GM19397 (cell line): ENCODE data around the gene HLA-A.
"Not testable (repeated sequence)": the region's sequence is repeated elsewhere in the genome, so short reads cannot be mapped to it uniquely, and the experiment has no call there.

Experiments
- ATAC-seq: cut with Tn5 transposase; IDR thresholded peaks from one replicate; pipeline ENCODE4 v1.9.1; 2021; ENCODE audit warnings: mild to moderate bottlenecking, moderate library complexity; ENCODE audit not compliant: unreplicated experiment

HLA-A gene

DNA sequence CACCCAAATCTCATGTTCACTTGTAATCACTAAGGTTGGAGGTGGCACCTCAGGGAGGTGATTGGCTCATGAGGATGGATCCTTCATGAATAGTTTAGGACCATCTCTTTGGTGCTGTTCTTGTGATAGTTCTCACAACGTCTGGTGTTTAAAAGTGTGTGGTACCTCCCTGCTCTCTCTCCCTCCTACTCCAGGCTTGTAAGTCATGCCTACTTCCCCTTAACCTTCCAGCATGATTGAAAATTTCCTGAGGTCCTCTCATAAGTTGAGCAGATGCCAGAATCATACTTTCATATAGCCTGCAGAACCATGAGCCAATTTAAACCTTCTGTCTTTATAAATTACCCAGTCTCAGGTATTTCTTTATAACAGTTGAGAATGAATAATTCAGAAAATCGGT lies 16.6 kb downstream of the HLA-A start:
- ATAC-seq, result no peak

DNA sequence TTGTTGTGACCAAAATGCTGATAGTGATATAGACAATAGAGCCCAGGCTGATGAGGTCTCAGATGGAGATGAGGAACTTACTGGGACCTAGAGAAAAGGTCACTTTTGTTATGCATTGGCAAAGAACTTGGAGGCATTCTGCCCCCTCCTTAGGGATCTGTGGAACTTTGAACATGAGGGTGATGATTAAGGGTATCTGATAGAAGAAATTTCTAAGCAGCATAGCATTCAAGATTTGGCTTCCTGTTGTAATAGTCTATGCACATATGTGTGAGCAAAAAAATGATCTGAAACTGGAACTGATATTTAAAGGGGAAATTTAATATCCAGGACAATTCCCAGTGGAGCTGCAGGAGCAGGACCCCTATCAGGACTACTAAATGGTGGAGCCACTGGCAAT lies 17.1 kb downstream of the HLA-A start:
- no peak for ATAC-seq

DNA sequence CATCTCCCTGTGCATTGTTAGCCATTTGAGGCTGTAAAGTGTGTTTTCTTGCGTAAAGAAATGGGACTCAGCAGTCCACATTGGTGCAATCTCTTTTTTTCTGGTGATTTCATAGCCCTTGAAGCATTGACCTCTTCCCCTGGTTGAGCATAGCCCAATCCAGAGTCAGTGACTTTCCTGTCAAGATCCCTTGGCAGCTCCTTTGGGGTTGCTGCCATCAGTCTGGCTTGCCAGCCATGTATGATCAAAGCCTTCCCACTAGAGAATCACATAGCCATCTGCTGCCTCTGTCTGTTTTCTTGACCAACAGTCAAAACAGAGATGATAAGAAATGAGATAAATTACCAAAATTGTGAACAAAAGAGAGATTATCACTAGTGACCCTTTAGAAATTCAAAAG lies 19.6 kb downstream of the HLA-A start:
- no peak for ATAC-seq

DNA sequence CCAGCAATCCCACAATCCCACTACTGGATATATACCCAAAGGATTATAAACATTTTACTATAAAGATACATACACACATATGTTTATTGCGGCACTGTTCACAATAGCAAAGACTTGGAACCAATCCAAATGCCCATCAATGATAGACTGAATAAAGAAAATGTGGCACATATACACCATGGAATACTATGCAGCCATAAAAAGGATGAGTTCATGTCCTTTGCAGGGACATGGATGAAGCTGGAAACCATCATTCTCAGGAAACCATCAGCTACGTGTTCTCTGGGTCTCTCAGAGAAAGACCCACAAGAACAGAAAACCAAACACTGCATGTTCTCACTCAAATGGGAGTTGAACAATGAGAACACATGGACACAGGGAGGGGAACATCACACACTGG lies 21.4 kb downstream of the HLA-A start:
- not testable (repeated sequence) for ATAC-seq

DNA sequence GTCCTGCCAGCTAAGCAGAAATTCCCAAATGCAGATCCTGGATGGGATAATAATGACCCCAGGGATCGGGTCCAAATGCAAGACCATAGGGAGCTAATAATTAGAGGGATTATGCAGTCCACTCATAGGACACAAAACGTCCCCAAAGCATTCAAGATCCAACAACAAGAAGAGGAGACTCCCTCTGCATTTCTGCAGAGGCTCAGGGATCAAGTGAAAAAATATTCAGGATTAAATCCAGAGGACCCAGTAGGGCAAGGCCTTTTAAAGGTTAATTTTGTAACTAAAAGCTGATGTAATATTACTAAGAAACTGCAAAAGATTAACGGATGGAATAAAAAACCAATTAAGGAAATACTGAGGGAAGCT lies 22.2 kb downstream of the HLA-A start:
- ATAC-seq, result no peak

DNA sequence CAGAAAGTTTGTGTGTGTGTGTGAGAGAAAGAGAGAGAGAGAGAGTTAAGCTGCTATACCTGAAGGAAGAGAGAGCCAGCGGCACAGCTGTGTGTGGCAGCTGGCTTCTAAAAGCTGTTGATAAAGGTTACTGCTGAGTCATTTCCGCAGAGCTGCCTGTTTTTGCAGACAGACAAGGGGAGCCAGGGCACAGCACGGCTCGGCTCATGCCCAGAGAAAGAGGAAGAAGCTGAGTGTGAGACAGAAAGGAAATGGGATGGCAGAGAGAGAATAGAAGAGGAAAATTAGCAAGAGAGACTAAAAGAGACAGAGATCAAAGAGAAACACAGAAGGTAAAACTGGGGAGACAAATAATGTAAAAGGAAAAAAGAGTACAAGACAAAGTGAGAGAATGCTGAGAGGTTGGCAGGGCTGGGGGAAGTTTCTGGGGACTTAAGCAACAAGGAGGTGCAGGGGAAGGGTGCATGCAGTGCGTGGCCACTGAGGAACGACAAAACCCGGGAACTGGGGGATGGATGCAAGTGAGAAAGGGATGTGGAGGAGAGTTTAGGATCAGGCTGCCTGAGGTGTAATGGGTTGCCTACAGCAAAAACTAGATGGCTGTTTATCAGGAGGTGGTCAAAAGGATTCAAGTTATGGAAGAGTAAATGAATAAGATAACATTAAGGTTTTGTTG lies 22.7 kb downstream of the HLA-A start:
- ATAC-seq, result peak; percentile 84

DNA sequence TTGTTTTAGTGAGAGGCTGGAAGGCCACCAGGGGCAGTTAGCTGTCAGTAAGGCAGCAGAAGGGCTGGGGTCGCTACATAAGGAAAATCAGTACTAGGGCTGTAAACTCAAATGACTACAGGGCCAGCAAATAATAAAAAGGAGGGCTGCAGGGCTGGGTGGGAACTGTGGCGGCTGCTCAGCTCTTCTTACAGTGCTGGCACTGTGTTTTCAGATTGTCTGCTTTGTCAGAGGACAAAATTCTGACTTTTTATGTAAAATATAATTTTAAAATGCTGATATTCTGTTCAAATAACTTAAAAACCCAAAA lies 23.2 kb downstream of the HLA-A start:
- no peak for ATAC-seq

DNA sequence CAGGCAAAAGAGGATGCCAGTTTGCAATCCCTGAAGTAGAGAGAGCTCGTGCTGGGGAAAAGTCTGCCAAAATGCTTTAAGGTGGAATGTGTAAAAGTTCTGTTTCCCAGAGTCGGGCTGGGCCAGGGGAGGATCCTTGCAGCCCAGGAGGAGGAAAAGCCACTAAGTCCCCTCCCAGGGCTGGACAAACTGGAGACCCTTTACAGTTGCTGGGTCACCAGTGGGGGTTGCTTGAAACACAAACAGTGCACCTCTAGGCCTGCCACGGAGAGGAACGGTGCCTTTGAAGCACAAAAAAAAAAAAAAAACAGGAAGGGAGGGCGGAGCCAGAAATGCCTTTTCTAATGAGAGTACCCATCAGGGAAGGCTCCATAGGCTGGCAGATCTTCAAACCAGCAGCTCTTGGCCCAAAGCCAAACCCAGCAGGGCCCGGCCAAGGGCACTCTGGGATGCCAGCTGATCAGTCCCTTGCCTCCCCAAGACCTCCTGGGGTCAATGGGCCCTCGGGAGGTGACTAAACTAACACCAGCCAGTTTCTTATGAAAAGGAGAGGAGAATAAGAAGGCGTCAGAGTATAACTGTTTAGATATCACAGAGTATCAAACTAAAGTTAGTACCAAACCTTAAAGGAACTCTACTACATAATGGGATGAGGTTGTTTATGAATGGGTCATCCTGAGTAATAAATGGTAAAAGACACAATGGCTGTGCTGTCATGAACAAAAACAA lies 23.7 kb downstream of the HLA-A start:
- no peak for ATAC-seq

DNA sequence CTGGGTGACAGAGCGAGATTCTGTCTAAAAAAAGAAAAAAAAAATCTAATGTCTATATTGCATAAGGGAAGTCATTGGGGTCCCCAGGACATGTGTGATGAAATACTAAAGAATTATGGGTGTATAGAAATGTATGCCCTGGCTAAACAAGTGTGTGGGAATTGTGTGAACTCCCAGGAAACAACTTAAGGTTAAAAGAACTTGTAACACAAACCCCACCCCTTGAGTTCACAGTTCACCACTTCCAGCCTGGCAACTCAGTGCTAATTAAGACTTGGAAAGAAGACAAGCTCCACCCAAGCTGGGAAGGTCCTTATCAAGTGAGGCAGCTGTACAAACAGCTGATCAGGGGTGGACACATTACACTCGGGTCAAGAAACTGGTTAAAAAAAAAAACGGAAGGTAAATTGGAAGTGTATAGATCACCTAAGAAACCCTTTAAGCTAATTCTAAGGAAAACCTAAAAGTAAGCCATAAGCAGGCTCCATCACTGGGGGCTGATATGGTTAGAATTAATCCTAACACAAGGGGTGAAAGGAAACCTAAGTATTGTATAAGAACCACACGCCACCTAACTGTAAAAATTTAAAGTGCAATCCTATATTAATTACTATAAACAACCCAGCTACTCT lies 25.2 kb downstream of the HLA-A start:
- no peak for ATAC-seq

DNA sequence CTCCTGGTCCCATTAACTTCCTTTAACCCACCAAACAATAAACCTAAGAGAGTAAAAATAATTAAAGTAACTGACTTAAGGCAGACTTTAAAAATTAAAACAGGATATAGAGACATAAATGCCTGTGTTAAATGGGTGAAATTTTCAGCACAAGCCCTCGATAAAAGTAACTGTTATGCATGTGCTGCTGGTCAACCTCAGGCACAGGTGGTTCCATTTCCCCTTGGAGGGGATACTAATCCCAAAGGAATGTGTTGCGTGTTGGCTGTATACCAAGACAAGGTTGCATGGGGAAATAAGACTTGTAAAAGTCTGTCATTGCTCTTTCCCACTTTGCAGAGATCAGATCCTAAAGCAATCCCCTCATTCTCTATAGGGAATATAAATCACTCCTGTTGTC lies 25.8 kb downstream of the HLA-A start:
- no peak for ATAC-seq

DNA sequence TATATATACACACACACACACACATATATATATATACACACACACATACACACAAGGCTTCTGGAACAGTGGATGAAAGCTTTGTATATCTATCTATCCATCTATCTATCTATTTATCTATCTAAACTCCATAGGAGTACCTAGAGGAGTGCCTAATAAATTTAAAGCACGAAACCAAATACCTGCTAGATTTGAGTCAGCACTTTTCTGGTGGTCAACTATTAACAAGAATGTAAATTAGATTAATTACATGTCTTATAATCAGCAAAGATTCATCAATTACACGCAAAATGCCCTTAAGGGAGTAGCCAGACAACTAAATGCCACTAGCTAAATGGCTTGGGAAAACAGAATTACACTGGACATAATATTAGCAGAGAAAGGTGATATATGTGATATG lies 26.6 kb downstream of the HLA-A start:
- ATAC-seq, result no peak

DNA sequence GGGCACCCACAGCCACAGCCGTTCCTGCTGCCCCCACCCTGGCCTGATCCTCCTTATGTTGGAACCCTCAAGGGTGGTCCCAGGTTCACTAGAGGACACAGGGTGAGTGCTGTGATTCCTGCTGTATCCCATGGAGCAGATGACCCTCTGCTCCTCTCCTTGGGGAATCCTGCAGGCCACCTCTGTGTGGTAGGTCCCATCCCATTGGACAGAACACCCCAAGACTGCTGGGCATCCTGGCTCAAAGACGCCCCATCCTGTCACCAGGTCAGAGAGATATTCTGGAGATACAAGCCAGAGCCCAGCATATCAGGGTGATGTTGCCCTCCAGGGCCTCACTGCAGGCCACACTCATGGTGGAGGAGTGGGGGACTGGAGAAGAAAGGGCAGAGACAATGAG lies 28.4 kb downstream of the HLA-A start:
- no peak for ATAC-seq

DNA sequence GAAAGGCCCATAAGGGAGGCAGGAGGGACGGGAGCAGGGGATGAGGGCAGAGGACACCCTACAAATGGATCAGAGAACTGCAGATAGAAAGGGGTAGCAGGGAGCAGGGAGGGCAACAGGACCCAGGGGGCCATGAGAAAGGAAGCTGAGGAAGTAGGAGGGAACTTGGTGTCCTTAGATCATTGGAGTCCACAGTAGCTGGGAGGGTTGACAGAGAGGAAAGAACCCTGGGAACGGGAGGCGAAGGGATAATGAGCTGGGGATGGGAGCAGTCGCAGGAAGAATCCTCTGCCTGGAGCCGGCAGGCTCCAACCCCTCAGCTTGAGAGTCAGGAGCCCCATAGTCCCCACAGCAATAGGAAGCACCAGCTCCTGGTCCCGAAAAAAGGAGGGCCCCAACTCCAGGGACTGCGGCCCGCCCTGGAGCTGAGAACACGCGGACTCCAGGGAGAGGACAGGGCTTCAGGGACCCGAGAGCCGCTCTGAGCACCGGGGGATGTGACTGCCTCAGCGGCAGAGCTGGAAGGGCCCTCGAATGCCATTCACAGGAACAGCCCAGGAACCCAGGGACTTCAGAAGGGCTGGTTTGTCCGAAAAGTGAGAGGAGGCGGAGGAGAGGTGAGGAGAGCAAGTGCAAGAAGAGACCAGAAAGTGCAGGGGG lies 32.7 kb downstream of the HLA-A start:
- ATAC-seq, result no peak

DNA sequence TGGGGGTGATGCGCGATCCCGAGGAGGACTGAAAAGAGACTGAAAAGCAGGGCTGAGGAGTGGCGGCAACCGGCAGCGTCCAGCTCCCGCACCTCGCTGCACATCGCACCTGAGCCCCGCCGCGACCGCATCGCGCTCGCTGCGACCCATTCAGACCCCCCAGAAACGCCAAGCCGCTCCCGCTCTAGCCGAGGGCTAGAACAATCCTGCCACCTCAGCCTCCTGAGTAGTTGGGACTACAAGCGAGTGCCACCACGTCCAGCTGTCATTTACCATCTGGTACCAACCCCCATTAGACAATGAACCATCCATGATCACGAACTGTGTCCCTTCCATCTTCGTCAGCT lies 33.2 kb downstream of the HLA-A start:
- ATAC-seq, result no peak

DNA sequence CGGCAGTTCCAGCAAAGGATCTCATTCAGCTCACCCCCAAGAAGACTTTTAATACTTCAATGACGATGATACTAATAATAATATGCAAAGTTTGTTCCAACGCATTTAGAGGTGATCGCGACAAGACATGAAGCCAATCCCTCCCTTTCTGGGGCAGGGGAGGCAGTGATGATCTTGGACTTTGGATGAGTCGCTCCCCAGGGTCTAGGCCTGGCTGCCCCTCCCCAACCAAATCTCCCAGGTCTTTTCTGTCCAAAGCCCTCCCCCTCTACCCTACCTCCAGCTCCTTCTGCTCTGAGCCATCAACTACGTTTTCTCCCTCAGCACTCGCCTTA lies 33.9 kb downstream of the HLA-A start:
- ATAC-seq, result no peak

DNA sequence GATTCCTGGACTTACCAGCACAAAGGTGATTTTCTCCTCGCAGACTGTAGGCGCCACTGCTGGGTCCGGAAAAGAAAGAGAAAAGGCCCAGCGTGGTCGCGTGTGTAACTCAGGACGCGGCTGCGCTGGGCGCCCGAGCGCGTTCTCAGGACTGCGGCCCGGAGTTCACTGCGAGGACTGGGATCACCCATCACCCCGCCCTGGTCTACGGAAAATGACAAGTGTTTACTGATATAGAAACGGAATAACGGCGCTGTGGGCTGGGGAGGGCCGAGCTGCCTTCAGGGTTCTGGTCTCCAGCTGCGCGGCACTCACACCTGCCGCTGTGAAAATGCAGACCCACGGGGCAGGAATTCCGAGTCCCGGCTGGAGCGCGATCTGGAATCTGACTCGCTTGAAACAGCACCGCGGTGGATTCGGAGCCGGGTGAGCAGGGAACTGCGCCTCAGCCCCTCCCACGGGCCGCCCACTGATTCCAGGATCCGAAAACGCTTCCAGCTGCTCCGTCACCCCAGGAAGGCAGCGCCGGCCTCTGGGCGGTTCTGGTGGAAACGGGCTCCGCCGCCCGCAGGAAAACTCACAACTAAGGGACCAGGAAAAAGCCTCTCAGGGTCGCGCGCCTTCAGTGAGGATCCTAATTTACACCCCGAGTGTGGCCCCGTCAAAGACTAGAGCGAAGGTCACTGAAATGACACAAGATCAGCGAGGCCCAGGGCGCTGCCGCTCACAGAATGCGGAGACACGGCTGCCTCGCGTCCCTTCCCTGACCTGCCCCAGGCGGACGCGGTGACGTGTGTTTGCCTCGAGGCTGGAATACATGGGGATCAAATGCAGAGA lies 34.5 kb downstream of the HLA-A start:
- ATAC-seq, result no peak

DNA sequence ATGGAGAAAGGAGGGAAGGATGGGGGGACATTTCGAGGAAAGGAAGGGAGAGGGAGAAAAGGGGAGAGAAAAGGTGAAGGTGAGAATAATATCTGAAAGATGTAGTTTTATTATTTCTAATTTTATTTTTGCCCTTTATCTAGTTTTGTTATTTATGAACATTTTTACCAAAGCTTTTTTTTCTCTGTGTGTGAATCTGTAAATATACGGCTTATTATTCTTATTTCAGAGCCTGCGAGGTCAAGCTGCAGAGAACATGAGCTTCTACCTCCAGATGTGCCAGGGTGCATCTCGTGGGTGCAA lies 35.0 kb downstream of the HLA-A start:
- ATAC-seq, result no peak

DNA sequence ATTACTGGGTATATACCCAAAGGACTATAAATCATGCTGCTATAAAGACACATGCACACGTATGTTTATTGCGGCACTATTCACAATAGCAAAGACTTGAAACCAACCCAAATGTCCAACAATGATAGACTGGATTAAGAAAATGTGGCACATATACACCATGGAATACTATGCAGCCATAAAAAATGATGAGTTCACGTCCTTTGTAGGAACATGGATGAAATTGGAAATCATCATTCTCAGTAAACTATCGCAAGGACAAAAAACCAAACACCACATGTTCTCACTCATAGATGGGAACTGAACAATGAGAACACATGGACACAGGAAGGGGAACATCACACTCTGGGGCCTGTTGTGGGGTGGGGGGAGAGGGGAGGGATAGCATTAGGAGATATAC lies 37.7 kb downstream of the HLA-A start:
- ATAC-seq, result not testable (repeated sequence)

DNA sequence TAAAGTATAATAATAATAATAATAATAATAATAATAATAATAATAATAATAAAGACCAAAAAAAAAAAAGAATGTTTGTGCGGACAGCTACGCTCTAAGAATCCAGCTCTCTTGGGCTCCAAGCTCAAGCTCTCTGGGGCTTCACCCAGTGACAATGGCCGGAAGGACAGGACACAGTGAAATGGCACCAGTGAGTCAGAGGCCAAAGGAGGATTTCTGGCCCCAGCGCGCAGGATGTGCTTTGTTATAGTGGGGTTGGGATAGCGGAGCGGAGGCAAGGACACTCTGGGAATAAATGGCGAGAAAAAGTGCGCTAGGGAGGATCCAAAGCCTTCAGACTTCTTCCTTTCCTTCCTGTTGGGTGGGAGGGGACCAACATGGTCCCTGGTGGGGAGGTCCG lies 38.2 kb downstream of the HLA-A start:
- ATAC-seq, result no peak

DNA sequence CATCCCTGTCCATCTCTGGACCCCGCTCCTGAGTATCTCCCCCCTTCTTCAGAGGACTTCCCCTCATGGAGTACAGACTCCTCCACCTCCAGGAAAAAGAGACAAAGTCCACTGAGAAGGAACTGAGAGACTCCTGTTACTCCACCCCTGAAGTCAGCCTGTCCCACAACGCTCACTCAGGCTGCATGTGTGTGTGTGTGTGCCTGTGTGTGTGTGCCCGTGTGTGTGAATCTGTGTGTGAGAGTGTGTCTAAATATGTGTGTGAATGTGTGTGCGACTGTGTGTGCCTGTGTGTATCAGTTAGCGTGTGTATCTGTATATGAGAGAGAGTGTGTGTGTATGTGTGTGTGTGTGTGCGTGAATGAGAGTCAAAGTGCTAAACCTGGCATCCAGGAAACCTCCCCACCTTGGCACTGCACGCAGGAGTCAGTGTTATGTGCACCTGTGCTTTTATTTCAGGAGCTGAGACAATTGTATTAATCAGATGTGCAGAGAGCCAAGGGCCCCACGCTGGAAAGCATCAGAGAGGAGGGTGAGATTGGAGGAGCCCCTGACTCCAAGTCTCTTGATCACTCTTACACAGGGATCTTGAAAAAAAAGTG lies 39.0 kb downstream of the HLA-A start:
- no peak for ATAC-seq

DNA sequence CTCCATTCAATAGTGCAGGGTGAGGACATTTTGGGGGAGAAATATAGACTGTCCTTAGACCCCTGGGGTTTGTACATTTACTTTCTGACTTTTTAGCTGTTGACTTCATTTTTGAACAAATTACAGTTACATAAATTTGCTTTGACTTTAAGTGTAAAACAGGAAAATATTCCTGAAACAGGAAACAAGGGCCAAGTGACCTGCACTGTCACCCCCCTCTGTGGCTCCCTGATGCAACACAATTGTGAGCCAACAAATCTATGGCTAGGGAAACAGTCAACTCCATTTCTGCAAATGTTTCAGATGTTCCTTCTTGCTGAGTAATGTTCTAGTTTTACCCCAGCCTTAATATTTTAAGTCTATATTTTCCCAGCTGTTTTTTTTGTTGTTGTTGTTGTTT lies 39.8 kb downstream of the HLA-A start:
- ATAC-seq, result no peak
